Measurements from ENCODE around the gene MSRB1.

DNA sequence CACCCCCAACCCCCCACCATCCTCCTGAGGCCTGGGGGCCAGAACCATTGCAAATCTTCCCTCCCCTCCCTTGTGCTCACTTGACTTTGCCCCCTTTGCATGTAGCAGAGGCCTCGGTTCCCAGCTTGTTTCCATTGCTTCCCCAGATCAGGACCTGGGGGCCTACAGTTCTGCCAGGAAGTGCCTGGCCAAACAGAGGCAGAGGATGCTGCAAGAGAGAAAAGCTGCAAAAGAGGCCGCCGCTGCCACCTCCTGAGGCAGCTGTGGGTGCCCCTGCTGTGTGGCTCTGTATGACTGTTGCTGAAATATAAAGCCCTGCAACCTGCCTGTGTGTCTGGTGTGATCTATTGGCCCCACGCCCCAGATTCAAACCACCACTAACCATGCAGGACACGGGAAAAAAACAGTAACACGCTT is 18.7 kb upstream of the MSRB1 start:
- TF ChIP-seq, protein P1, sequence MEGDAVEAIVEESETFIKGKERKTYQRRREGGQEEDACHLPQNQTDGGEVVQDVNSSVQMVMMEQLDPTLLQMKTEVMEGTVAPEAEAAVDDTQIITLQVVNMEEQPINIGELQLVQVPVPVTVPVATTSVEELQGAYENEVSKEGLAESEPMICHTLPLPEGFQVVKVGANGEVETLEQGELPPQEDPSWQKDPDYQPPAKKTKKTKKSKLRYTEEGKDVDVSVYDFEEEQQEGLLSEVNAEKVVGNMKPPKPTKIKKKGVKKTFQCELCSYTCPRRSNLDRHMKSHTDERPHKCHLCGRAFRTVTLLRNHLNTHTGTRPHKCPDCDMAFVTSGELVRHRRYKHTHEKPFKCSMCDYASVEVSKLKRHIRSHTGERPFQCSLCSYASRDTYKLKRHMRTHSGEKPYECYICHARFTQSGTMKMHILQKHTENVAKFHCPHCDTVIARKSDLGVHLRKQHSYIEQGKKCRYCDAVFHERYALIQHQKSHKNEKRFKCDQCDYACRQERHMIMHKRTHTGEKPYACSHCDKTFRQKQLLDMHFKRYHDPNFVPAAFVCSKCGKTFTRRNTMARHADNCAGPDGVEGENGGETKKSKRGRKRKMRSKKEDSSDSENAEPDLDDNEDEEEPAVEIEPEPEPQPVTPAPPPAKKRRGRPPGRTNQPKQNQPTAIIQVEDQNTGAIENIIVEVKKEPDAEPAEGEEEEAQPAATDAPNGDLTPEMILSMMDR (conservative IDR thresholded peaks at IDR 0.05; ENCODE audit: low read depth, low read length), result no peak
- TF ChIP-seq EZH2 (IDR thresholded peaks at IDR 0.05; ENCODE audit: low read length, unreplicated experiment) (no peak), EZH2phosphoT487 (IDR thresholded peaks at IDR 0.05; ENCODE audit: borderline replicate concordance, low read length) (no peak)

Data from PC-3 (cell line).